Posterior cingulate gyrus (tissue), 11 donors: ENCODE data around the gene USB1.
A peak's percentile ranks its signal among the peaks of the same experiment; 100 is the strongest.

Experiments
- DNase-seq, 10 donors: peaks; one replicate each; pipeline versions ENCODE4 v3.0.0 to v3.0.0-alpha.2; 2020 to 2021; ENCODE audit warnings: mixed read lengths in 3 of 10
- intact Hi-C: fragments of 100-400 bp; cut with DNase I; formaldehyde crosslinking; loops from one replicate; pipeline ENCODE4 v1.15.1; 2023

USB1 gene

DNA sequence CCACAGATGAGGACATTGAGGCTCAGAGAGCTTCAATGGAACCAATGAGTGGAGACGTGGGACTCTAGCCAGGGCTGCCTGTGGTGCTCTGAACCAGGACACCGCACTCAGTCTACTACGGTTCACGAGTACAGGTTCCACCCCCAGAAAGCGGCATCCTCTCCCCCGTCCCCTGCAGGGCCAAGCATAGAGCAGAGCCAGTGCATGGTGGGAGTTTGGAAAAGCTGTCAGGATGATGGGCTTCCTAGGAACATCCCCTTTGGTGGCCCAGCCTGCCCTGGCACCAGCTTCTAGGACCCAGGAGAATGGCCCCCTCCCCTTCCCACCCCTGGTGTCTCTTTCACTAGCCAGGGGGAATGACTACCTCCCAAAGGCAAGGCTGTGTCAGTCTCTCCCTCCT lies 9.1 kb upstream of the USB1 start:
- intact Hi-C loops: no loop called here
- peak in 2 of 10 donors; percentile 33 to 52 for DNase-seq

DNA sequence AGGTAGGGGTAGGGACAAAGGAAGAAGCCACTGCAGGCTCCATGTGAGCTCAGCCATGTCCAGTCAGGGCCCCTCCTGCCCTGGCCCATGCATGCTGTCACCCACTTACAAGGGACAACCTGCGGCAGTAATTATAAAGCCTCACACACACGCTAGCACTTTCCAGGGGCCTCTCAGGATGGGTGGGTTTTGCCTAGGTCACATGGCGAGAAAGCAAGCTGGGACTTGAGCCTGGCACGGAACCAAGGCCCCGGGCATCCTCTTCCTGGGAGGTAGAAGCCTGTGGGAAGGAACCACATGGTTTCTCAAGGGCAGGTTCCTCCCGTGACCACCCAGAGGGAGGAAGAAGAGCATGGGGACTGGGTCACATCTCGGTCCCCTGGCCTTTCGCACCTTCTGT lies 7.8 kb upstream of the USB1 start:
- intact Hi-C loops: no loop called here
- peak in 2 of 10 donors; percentile 58 to 65 for DNase-seq

DNA sequence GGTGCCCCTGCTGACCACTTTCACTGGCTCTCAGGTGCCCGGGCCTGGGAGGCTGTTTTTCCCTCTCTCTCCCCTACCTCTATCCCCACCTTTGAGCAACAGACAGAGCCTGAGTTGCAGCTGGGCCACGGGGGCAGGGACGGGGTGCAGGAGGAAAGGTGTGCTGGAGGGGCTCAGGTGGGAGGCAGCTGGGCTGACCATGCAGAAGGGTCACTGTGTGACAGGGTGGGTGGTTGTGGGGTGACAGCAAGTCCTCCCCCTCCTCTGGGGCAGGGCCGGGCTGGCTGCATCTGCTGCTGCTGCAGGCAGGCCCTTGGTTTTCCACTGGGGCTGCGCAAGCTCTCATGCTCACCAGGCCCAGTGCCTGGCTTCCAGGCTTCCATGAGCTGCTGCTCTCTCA lies 7.3 kb upstream of the USB1 start:
- intact Hi-C loops: no loop called here
- peak in 2 of 10 donors; percentile 55 to 80 for DNase-seq

DNA sequence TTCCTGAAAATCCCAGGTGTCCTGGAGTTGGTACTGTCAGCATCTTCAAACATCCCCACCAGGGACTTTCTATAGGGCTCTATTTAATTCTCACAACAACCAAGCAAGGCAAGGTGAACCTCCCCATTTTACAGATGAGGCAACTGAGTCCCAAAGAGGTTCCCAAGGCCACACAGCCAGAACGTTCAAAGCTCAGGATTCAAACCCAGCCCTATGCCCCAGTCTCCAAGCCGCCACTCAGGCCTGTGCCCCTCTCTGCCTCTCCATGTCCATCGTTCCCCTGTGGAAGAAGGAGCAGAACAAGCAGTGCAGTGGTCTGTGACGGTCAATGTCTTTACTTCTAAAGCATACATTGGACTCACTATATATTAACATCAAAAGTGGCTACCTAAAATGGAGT lies 6.8 kb upstream of the USB1 start:
- peak in 2 of 10 donors; percentile 11 to 12 for DNase-seq
- intact Hi-C loops: no loop called here

DNA sequence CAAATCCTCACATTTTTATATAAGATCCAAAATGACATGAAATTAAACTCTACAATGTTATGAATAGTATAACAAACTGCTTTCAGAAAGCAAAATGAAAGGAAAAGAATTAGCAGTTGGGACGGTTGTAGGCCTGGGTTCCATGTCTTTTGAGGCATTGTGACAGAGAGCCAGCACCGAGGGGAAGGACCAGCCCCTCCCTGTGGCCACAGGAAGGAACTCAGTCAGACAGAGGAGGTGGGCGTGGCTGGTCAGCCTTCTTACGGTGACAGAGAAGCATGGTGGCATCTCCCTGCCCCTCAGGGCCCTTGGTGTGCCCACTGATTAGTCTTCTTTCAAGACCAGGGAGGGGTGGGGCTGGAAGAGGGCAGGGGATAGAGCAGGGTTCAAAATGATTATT lies 6.4 kb upstream of the USB1 start:
- peak in 4 of 10 donors; percentile 22 to 86 (median 62) for DNase-seq
- intact Hi-C loops: no loop called here

DNA sequence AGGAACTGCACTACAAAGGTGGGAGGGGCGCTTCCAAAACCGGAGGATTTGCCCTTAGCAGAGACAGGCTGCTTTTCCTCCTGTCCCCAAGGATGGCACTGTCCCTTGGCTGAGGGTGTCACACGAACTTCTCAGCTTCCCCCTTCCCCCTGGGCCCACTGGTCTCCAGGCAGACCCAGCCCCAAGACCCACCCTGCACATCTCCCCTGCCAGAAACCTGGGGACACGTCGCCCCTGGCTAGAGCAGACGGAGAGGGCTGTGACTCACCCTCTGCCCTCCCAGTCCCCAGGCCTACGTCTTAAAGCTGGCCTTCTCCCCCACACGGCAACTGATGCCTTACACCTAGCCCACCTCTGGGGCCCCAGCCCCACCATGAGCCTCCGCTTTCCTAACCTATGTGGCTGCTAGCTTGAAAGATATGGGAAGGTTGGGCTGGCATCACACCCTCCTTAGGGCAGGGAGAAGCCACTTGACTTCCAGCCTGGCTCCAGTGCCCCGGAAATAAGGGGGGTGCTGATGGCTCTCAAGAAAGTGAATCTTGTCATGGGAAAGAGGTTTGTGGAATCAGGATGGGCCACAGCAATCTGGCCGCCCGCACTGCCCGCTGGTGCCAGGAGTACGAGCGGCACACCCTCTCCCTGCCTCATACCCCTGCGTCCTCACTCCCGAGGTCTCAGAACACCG lies 5.3 kb upstream of the USB1 start:
- peak in 2 of 10 donors; percentile 44 to 75 for DNase-seq

DNA sequence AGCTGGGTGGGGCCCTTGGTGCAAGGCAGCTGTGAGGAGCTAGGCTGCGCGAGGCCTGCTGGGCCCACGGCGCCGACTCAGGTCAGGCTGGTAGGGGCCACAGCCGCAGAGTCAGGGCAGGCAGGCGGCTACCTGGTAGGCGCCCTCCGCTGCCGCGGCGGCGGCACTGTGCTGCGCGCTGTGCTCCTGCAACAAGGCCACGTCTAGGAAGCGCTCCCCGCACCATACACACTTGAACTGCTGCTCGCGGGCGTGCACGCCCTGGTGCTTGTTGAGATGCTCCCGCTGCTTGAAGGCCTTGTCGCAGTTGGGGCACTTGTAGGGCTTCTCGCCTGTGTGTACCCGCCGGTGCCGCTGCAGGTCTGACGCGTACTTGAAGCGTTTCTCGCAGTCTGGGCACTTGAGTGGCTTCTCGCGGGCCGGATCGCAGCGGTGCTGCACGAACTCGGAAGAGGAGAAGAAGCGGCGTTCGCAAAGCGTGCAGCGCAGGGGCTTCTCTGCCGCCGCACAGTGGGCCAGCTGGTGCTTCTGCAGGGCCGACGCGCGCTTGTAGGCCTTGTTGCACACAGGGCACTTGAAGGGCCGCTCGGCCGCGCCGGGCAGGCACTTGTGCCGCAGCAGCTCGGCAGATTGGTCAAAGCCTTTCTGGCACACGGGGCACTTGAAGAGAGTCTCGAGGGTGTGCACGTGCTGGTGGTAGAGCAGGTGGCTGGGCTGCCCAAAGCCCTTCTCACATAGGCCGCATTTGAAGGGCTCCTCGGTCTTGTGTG lies 4.6 kb upstream of the USB1 start:
- DNase-seq: peak in 2 of 10 donors; percentile 72 to 82
- intact Hi-C loops: no loop called here

More for the DNA sequence above, 5.3 kb upstream of the USB1 start:
- intact Hi-C loops: no loop called here

DNA sequence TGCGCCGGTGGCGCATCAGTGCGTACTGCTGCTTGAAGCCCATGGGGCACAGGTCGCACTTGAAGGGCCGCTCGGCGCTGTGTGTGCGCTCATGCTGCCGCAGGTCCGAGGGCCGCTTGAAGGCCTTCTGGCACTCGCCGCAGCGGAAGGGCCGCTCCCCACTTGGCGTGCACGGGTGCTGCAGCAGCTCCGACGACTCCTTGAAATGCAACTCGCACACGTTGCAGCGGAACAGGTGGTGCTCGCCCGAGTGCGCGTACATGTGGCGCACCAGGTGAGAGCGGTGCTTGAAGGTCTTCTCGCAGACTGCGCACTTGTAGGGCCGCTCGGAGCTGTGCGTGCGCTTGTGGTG lies 4.1 kb upstream of the USB1 start:
- intact Hi-C loops: no loop called here
- peak in 2 of 10 donors; percentile 71 to 74 for DNase-seq

DNA sequence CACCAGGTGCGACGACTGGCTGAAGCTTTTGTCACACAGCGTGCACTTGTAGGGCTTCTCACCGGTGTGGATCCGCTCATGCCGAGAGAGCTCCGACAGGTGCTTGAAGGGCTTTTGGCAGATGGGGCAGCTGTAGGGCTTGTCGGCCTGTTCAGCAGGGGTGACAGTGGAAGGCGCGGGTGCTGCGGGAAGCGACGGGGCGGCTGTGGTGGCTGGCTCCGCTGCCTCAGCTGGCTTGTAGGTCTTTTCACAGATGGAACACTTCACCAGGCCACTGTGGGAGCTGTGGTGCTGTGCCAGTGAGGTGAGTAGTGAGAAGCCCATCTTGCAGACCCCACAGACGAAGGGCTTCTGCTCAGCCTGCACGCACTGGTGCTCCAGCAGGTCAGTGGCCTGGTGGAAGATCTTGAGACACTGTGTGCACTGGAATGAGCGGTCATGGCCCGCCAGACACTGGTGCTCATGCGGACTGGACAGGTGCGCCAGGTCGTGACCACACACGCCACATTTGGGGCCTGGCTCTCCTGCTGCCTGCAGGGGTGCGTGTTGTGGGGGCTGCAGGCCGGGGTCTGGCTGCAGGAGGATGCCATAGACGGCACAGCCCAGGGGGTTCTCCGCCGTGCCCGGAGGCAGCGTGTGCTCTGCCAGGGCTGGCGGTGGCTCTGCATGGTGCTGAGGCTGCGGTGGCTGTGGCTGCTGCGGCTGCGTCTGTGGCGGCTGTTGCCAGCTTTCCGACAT lies 3.5 kb upstream of the USB1 start:
- intact Hi-C loops: no loop called here
- DNase-seq: peak in 2 of 10 donors; percentile 65 to 77

DNA sequence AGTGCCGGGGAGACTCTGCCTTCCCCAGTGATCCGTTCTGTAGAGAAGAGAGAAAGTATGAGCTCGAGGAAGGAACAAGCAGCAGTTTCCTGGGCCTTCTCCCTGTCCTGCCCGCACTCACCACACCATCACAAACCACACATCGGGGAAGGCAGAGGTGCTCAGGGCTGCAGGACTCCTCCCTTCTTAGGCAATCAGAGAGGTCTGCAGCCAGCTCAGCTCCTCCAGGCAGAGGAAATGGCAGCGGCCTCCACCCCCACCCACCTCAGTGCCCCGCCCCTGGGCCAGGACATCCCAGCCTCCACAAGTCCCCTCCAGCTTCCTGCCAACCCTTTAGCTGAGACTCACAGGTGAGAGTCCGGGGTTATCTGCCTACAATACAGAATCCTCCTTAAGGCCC lies 2.7 kb upstream of the USB1 start:
- intact Hi-C loops: no loop called here
- peak in 2 of 10 donors; percentile 50 to 70 for DNase-seq

DNA sequence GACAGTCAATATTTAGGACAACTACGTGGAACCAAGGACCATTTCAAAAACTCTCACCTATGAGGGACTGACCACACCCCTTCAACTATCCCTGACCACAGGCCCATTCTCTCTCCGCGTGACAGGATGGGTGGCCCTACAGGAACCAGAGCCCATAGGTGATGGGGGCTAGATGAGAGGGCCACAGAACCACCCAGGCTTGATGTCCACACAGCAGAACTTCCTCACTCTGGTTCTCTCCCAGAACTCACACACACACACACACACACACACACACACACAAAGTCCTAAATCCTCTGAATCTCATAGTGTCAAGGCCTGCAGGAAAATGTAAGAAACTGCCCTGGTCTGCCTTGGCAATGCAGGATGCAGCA lies 2.2 kb upstream of the USB1 start:
- intact Hi-C loops: no loop called here
- DNase-seq: peak in 2 of 10 donors; percentile 24 to 25

DNA sequence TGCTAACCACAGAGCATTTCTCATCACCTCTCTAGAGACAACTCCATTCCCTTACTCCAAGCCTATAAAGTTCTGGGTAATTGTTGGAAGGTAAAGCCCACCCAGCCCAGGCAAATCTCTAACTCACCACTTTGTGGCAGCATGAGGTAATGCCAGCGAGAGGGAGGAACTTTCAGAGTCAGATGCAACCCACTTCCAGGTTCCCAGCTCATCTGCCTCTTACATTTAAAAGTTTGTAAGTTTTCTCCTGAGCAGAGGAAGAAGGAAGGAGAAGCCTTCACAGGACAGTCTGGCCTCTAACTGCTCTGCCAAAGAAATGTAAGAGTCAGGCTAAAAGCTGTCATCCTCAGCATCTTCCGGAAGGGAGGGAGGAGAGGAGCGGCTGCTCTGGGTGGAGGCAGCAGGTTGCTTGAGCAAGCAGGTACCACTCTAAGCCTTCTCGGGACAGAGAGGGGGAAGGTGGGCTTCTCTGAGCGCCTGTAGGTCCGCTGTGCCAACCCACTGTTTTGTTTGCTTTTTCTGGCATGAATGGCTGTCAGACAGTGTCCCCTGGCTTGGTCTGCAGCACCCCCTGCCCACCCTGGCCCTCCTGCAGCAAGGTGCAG lies 1.7 kb upstream of the USB1 start:
- peak in 2 of 10 donors; percentile 48 to 81 for DNase-seq
- intact Hi-C loops: no loop called here

DNA sequence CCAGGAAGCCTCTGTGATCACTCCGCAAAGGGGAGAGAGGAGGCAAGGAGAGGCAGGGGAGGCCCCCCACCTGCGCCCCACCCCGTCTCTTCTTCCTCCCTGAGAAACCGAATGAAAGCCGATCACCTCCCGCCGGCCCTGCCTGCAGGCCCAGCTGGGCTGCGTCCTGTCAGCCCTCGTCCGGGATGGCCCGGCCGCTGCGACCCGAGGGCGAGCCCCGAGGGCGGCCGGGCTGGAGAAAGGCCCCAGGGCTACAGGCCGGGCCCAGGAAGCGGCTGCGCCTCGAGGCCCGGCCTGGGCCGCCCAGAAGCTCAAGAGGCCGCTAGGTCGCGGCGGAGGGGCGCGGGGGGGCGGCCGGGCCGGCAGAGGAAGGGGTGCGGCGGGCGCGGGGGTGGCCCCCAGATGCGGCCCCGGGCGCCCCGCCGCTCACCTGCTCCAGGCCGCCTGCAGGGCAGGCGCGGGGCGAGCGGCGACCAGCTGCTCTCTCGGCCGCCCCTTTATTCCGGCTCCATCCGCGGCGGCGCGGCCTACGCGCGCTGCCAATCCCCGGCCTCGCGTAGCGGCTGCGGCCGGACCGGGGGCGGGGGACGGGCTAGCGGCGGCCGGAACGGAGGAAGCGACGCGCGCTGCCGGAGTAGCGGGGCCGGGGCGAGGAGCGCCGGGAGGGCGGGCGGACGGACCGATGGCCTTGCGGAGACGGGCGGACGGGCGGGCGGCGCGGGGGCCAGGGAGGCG lies 1.1 kb upstream of the USB1 start, which contains the start of gene ZNF319:
ZNF319 (minus strand) TSS at position 702 of the 735 bp plus-strand sequence. CDS start 2,407 bp downstream, outside the sequence.
- intact Hi-C loops: loop anchor here (5.0 kb wide), 1 partner anchor 243 kb away; no protein-coding TSS in a partner anchor
- peak in 3 of 10 donors; percentile 31 to 97 (median 69) for DNase-seq

DNA sequence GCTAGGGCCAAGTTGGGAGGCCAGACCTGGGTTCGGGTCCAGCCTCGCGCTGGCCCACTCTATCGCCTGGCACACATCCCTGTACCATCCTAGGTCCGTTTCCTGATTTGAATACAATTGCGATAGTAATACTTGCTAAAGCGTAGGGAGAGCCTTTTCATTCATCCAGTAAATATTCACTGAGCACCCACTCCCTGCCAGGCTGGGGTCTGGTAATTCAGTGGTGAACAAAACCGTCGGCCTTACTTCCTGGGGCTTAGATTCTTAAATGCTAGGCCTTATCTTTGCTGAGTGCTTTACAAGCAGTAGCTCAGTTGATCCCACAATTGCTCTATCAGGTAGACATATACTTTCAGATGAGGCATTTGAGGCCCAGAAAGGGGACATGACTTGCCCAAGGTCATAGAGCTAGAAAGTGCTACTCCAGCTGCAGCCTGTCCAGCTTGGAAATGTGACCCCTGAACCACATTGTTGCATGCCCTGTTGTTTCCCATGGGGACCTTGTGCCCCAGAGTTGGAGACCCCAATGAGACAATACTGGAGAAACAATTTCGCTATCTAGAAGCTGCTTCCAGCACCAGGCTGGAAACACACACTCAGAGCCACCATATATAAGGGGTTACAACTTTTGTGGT lies 691 bp downstream of the USB1 start:
- peak in 1 of 10 donors; percentile 10 for DNase-seq

DNA sequence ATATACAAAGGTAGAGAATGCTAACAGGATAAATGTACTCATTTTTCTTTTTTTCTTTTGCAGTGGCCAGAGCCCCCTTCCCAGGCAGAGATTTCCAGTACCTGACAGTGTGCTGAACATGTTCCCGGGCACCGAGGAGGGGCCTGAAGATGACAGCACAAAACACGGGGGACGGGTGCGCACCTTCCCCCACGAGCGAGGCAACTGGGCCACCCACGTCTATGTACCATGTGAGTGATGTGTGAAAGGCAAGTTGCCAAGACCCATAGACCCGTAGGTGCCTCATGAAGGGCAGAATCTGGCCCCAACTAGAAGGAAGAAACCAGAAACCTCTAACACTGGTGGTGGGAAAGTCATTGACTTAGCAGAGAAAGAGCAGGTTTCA lies 1.2 kb downstream of the USB1 start:
- intact Hi-C loops: loop anchor here (5.0 kb wide), 1 partner anchor 245 kb away; no protein-coding TSS in a partner anchor

More for the DNA sequence above, 691 bp downstream of the USB1 start:
- intact Hi-C loops: loop anchor here (1.0 to 5.0 kb wide), 2 partner anchors 103 to 245 kb away; no protein-coding TSS in a partner anchor

DNA sequence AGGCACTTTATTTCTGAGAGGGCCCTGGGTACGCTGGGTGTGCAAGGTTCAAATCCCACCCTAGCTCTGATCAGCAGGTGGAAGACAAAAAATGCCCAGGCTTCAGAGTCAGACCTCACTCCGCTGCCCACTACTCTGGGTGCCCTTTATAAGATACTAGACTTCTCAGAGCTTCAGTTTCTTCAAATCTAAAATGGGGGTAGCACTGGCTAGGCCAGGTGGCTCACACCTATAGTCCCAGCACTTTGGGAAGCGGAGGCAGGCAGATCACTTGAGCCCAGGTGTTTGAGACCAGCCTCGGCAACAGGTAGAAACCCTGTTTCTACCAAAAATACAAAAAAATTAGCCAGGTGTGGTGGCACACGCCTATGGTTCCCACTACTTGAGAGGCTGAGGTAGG lies 1.7 kb downstream of the USB1 start:
- DNase-seq: peak in 2 of 10 donors; percentile 42 to 53
- intact Hi-C loops: loop anchor here (5.0 kb wide), 1 partner anchor 246 kb away; no protein-coding TSS in a partner anchor

More for the DNA sequence above, 1.2 kb downstream of the USB1 start:
- DNase-seq: peak in 2 of 10 donors; percentile 21 to 62

DNA sequence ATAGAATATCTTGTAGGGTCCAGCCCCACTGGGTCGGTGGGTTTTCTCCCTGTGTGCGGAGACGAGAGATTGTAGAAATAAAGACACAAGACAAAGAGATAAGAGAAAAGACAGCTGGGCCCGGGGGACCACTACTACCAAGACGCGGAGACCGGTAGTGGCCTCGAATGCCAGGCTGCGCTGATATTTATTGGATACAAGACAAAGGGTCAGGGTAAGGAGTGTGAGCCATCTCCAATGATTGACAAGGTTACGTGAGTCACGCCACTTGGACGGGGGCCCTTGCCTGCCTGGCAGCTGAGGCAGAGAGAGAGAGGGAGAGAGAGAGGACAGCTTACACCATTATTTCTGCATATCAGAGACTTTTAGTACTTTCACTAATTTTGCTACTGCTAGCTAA lies 3.5 kb downstream of the USB1 start:
- intact Hi-C loops: loop anchor here (1.0 to 5.0 kb wide), 2 partner anchors 105 to 247 kb away; no protein-coding TSS in a partner anchor
- peak in 3 of 10 donors; percentile 33 to 80 (median 65) for DNase-seq

DNA sequence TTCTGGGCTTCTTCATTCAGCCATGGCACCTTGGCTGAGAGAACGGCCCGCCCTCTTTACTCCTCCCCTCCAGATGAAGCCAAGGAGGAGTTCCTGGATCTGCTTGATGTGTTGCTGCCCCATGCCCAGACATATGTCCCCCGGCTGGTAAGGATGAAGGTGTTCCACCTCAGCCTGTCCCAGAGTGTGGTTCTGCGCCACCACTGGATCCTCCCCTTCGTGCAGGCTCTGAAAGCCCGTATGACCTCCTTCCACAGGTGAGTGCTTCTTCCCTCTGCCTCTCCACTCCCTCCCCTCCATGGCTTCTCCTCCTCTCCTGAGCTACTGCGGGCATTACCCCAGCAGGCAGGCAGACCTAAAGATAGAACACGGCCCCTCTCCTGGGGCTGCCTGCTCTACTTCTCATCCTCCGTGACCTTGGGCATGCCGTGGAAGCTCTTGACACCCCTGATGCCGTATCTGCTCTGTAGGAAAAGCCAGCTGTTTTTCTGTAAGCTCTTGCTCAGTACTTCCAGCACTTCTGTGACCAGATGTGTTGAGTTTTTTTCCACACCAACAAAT lies 8.7 kb downstream of the USB1 start:
- peak in 2 of 10 donors; percentile 32 to 60 for DNase-seq
- intact Hi-C loops: no loop called here

DNA sequence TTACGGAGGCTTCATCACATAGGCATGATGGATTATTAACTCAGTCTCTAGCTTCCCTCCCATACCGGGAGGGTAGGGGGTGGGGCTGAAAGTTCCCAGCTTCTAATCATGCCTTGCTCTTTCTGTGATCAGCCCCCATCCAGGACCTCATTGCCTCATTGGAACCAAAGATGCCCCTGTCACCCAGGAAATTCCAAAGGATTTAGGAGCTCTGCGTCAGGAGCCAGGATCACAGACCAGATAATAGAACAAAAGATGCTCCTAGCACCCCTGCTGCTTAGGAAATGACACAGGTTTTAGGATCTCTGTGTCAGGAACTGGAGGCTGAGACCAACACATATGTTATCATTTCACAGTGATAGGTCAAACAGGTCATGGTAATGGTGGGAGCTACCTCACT lies 9.7 kb downstream of the USB1 start:
- intact Hi-C loops: no loop called here
- DNase-seq: no peak
